CD4-positive, alpha-beta T cell (primary cell): Measurements from ENCODE around the gene KIF26B. TPM values are rescaled to one million over a fixed set of nuclear protein-coding genes. Genes with fewer than 3 reads are reported as not detected.

Source experiments
- ATAC-seq: fragments of 200-7000 bp; cut with Tn5 transposase; one replicate; pipeline ENCODE4 v1.10.0; 2022; ENCODE audit warnings: mild to moderate bottlenecking; ENCODE audit not compliant: poor library complexity
- CTCF ChIA-PET: fragments of 350-600 bp; sonication (Branson Sonifier 250); formaldehyde crosslinking; loops from one replicate; lab custom pipeline; 2021; ENCODE audit warnings: antibody characterized with exemption, inconsistent platforms; lab: Charles Lee
- POLR2A ChIA-PET: fragments of 350-600 bp; sonication (Branson Sonifier 250); formaldehyde crosslinking; loops from one replicate; lab custom pipeline; 2021; ENCODE audit warnings: antibody characterized with exemption, inconsistent platforms; lab: Charles Lee
- DNase-seq, 14 experiments: peaks; one replicate each; pipeline ENCODE4 v3.0.0-alpha.2; 2013 to 2020; ENCODE audit warnings: mixed read lengths in 2 of 14
- H3K27ac ChIP-seq, 2 donors: one replicate each; pipeline versions ENCODE4 v1.5.1 to v1.7.0; 2013; ENCODE audit warnings: low read length in 2 of 2, low read depth in 1 of 2, mild to moderate bottlenecking in 1 of 2
- H3K27me3 ChIP-seq, 2 experiments: 1 replicate in 1 of 2; 2 replicates in 1 of 2; pipeline versions ENCODE4 v1.6.1 to v1.7.0; 2013; ENCODE audit warnings: low read length in 2 of 2, control low read depth in 1 of 2, mild to moderate bottlenecking in 1 of 2, moderate library complexity in 1 of 2; ENCODE audit not compliant: insufficient read depth in 2 of 2, control insufficient read depth in 1 of 2
- H3K36me3 ChIP-seq: one replicate; pipeline ENCODE4 v1.6.1; 2013; ENCODE audit warnings: low read length, control low read depth; ENCODE audit not compliant: insufficient read depth
- H3K4me1 ChIP-seq: one replicate; pipeline ENCODE4 v1.6.1; 2013; ENCODE audit warnings: low read length, control low read depth; ENCODE audit not compliant: insufficient read depth
- H3K4me3 ChIP-seq: one replicate; pipeline ENCODE4 v1.5.1; 2013; ENCODE audit warnings: mild to moderate bottlenecking, low read length, moderate library complexity
- H3K9me3 ChIP-seq, 2 experiments: 1 replicate in 1 of 2; 2 replicates in 1 of 2; pipeline versions ENCODE4 v1.6.1 to v1.7.0; 2013; ENCODE audit warnings: low read length in 2 of 2, mild to moderate bottlenecking in 2 of 2, control low read depth in 1 of 2, moderate library complexity in 1 of 2; ENCODE audit not compliant: control insufficient read depth in 1 of 2, insufficient read depth in 1 of 2
- H3K27ac Mint-ChIP-seq: one replicate; pipeline ENCODE4 v1.8.0; 2020; ENCODE audit warnings: mixed read lengths
- H3K27me3 Mint-ChIP-seq: one replicate; pipeline ENCODE4 v1.8.0; 2021; ENCODE audit warnings: mixed read lengths
- H3K36me3 Mint-ChIP-seq: one replicate; pipeline ENCODE4 v1.8.0; 2021; ENCODE audit warnings: low read depth, mixed read lengths
- H3K4me1 Mint-ChIP-seq: one replicate; pipeline ENCODE4 v1.8.0; 2021; ENCODE audit warnings: low read depth, mixed read lengths
- H3K4me3 Mint-ChIP-seq: one replicate; pipeline ENCODE4 v1.8.0; 2020; ENCODE audit warnings: mild to moderate bottlenecking, mixed read lengths
- H3K9me3 Mint-ChIP-seq: one replicate; pipeline ENCODE4 v1.8.0; 2020; ENCODE audit warnings: mixed read lengths
- CTCF ChIP-seq: fragments of 200-600 bp; IDR thresholded peaks from one replicate; pipeline ENCODE4 v1.8.0; 2022; ENCODE audit warnings: antibody characterized with exemption, mild to moderate bottlenecking
- intact Hi-C, 2 experiments: fragments of 100-400 bp; cut with DNase I in 1 of 2; cut with micrococcal nuclease in 1 of 2; formaldehyde crosslinking; loops; one replicate each; pipeline versions ENCODE4 v1.15.1 to v1.9.0; 2023 to 2025; cut with DNase I, micrococcal nuclease
- total RNA-seq, 174 experiments: library from RNA in 2 of 174; stranded (reverse) in 2 of 174; gene quantifications; one replicate each; pipeline ENCODE4 v1.2.3 and lab custom pipeline; 2021 to 2026

KIF26B gene
- total RNA-seq, 2 experiments from 2014 or later: 0.03 TPM; not detected in 1

DNA sequence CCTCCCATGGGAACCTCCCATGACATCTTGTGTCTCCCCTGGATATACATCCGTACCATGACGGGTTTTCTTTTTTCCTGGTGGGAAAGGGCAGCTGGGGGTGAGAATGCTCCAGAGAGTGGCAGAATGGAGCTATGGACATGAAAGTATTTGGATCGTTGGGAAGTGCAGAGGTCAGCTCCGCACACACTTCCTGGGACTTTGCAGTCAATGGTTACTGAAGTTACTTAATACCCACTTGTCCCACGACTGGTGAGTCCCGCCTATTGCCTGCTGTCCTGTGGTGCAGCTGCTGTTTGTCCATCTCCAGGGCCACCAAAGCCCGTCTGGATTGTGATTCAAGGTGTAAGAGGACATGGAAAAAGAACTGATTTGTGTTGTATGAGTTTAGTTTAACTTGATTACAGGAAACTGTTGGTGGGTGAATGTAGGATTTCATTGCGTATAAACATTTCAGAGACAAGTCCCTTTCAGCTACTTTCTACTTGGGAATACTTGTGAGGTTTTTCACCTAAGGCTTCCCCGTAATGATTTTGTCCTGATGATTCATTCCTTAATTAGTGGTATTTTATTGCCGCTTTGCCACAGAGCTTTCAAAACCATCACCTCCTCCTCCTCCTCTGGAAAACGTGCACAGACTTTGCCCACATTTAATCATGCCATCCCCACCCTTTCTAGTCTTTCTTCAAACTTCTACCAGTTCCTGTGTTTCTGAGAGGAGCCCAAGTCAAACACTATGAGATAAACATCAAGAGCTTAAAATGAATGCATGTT, 308.8 kb downstream of the KIF26B start:
- POLR2A ChIA-PET: no interaction called here
- intact Hi-C loops: no loop called here

DNA sequence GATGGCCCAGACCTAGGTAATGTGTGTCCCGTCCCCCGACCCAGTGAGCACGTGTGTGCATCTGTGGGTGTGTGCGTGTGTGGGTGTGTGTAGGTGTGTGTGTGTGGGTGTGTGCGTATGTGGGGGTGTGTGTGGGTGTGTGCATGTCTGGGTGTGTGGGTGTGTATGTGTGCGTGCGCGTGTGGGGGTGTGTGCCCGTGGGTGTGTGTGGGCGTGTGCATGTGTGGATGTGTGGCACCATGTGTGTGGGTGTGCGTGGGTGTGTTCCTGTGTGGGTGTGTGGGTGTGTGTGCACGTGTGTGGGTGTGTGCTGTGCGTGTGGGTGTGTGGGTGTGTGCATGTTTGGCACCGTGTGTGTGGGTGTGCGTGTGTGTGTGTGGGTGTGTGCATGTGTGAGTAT, 309.5 kb downstream of the KIF26B start:
- ATAC-seq: no peak
- H3K4me3 ChIP-seq: no peak overlapping the region
- H3K9me3 Mint-ChIP-seq: no peaks in the 10 kb centered on the region
- H3K9me3 ChIP-seq: peaks cover 0 to 11% of the 10 kb centered on the region in 2 experiments
- no peaks in the 10 kb centered on the region for H3K27me3 ChIP-seq
- no peaks in the 10 kb centered on the region for H3K4me1 Mint-ChIP-seq
- no peak for DNase-seq
- no peaks in the 10 kb centered on the region for H3K36me3 Mint-ChIP-seq
- no peak overlapping the region for H3K4me3 Mint-ChIP-seq
- CTCF ChIA-PET: no interaction called here
- H3K27ac ChIP-seq: no peak overlapping the region
- POLR2A ChIA-PET: no interaction called here
- no peaks in the 10 kb centered on the region for H3K27me3 Mint-ChIP-seq
- H3K27ac Mint-ChIP-seq: no peak overlapping the region
- intact Hi-C loops: no loop called here
- H3K4me1 ChIP-seq: no peaks in the 10 kb centered on the region
- TF ChIP-seq CTCF: no peak
- no peaks in the 10 kb centered on the region for H3K36me3 ChIP-seq

More for the DNA sequence above, 308.8 kb downstream of the KIF26B start:
- DNase-seq (no peak), ATAC-seq (no peak)
- no peaks in the 10 kb centered on the region for H3K27me3 Mint-ChIP-seq
- H3K27me3 ChIP-seq: no peaks in the 10 kb centered on the region
- no peak overlapping the region for H3K27ac Mint-ChIP-seq
- no peak overlapping the region for H3K4me3 Mint-ChIP-seq
- H3K36me3 Mint-ChIP-seq: no peaks in the 10 kb centered on the region
- H3K9me3 Mint-ChIP-seq: no peaks in the 10 kb centered on the region
- CTCF ChIA-PET: no interaction called here
- no peak for TF ChIP-seq CTCF
- H3K4me3 ChIP-seq: no peak overlapping the region
- no peaks in the 10 kb centered on the region for H3K4me1 Mint-ChIP-seq
- no peaks in the 10 kb centered on the region for H3K36me3 ChIP-seq
- peaks cover 0 to 11% of the 10 kb centered on the region in 2 experiments for H3K9me3 ChIP-seq
- H3K27ac ChIP-seq: no peak overlapping the region
- H3K4me1 ChIP-seq: no peaks in the 10 kb centered on the region

DNA sequence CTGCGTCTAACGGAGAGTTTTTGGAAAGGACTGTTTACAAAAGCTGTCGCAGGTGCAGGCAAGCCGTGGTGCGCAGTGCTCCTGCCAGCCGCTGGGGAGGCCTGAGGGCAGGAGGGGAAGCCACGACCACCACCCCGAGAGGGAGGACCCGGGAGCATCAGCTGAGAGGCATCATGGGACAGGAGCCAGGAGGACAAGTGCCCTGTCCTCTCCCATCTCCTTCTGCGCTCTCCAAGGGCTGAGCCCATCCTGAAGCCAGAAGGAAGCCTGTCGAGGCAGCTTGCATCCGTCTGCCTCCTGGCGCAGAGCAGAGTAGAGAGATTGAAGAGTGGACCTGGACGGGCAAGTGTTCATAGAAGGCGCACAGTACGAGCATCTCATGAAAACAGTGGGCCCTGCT, 310.9 kb downstream of the KIF26B start:
- CTCF ChIA-PET: no interaction called here
- H3K4me1 Mint-ChIP-seq: no peaks in the 10 kb centered on the region
- no peaks in the 10 kb centered on the region for H3K27me3 ChIP-seq
- no peaks in the 10 kb centered on the region for H3K27me3 Mint-ChIP-seq
- no peak overlapping the region for H3K4me3 Mint-ChIP-seq
- no peak overlapping the region for H3K27ac ChIP-seq
- H3K27ac Mint-ChIP-seq: no peak overlapping the region
- no peaks in the 10 kb centered on the region for H3K4me1 ChIP-seq
- no peaks in the 10 kb centered on the region for H3K36me3 Mint-ChIP-seq
- H3K36me3 ChIP-seq: no peaks in the 10 kb centered on the region
- H3K4me3 ChIP-seq: no peak overlapping the region
- POLR2A ChIA-PET: no interaction called here
- H3K9me3 ChIP-seq: peaks cover 0 to 11% of the 10 kb centered on the region in 2 experiments
- H3K9me3 Mint-ChIP-seq: no peaks in the 10 kb centered on the region
- intact Hi-C loops: no loop called here
- no peak for TF ChIP-seq CTCF
- DNase-seq (no peak), ATAC-seq (no peak)
